ENCODE measurements around the gene HIP1. TPM values are rescaled to one million over a fixed set of nuclear protein-coding genes. Genes with fewer than 3 reads are reported as not detected.

The HIP1 gene
- polyA plus RNA-seq, 1 donor: 25.2 TPM

GRCh38 chr7:75669579-75669978 lies 69.2 kb downstream of the HIP1 start:
- DNase-seq: no peak

GRCh38 chr7:75667938-75668337 lies 70.8 kb downstream of the HIP1 start:
- DNase-seq: no peak

GRCh38 chr7:75663302-75663907 lies 75.3 kb downstream of the HIP1 start:
- no peak for DNase-seq

- no peak for DNase-seq
Measured at GRCh38 chr7:75662579-75663301, 76.0 kb downstream of the HIP1 start.

GRCh38 chr7:75660566-75661215 lies 78.0 kb downstream of the HIP1 start:
- DNase-seq: no peak

- no peak for DNase-seq
Measured at GRCh38 chr7:75658802-75659201, 79.9 kb downstream of the HIP1 start.

- DNase-seq: no peak
Measured at GRCh38 chr7:75658369-75658768, 80.4 kb downstream of the HIP1 start.

GRCh38 chr7:75657866-75658265 lies 80.9 kb downstream of the HIP1 start:
- DNase-seq: no peak

- no peak for DNase-seq
Measured at GRCh38 chr7:75656740-75657139, 82.0 kb downstream of the HIP1 start.

- no peak for DNase-seq
Measured at GRCh38 chr7:75655536-75655935, 83.2 kb downstream of the HIP1 start.

- DNase-seq: no peak
Measured at GRCh38 chr7:75654855-75655254, 83.9 kb downstream of the HIP1 start.

- DNase-seq: no peak
Measured at GRCh38 chr7:75653651-75654050, 85.1 kb downstream of the HIP1 start.

GRCh38 chr7:75652788-75653187 lies 86.0 kb downstream of the HIP1 start:
- no peak for DNase-seq

- no peak for DNase-seq
Measured at GRCh38 chr7:75650681-75651080, 88.1 kb downstream of the HIP1 start.

- no peak for DNase-seq
Measured at GRCh38 chr7:75650062-75650461, 88.7 kb downstream of the HIP1 start.

GRCh38 chr7:75649462-75649861 lies 89.3 kb downstream of the HIP1 start:
- DNase-seq: no peak

GRCh38 chr7:75647709-75648438 lies 90.9 kb downstream of the HIP1 start:
- no peak for DNase-seq

- DNase-seq: no peak
Measured at GRCh38 chr7:75646571-75647102, 92.1 kb downstream of the HIP1 start.

- no peak for DNase-seq
Measured at GRCh38 chr7:75645570-75645969, 93.2 kb downstream of the HIP1 start.

- DNase-seq: no peak
Measured at GRCh38 chr7:75644589-75644988, 94.2 kb downstream of the HIP1 start.

GRCh38 chr7:75642810-75643486 lies 95.8 kb downstream of the HIP1 start:
- no peak for DNase-seq

GRCh38 chr7:75640201-75640600 lies 98.5 kb downstream of the HIP1 start:
- DNase-seq: no peak

- DNase-seq: peak; percentile 34
Measured at GRCh38 chr7:75639886-75640190, 98.9 kb downstream of the HIP1 start.
